Amygdala (tissue), 56 donors: ENCODE measurements around the gene MAP6D1.

Experiments
- DNase-seq, 56 donors: peaks; one replicate each; lab custom pipeline; 2025; lab: John Stamatoyannopoulos, UW

MAP6D1 gene

DNA sequence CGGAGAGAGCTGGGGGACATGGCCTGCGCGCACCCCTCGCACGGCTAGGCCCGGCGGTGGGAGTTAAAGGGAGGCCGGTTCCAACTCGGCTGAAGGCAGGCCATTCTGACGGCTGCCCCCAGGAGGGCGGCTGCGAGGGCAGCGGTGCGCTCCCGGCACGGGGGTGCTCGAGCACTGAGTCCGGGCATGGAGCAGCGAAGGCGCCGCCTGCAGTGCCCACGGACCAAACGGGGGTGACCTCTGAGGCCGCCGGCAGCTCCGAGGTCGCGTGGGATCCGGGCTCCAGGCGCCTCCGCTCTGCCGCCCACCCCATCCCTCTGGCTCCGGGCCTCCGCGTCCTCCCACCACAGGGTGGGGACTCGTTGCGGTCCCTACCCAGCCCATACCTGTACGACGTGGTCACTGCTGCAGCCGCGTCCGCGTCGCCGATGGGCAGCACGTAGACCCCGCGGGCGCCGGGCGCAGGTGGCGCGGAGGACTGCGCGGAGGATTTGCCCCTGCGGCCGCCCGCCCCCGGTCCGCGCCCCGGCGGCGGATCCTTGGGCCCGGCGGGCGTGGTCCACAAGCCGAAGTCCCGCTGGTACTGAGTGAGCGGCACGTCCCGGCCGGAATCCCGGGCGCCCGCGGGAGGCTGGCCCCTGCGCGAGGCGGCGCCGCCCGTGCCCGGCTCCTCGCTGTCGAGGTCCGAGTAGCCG lies 469 bp downstream of the MAP6D1 start:
- peak in 7 of 56 donors; percentile 18 to 50 (median 43) for DNase-seq

- DNase-seq = peak in 1 of 56 donors; percentile 28
These were observed 1.4 kb downstream of the MAP6D1 start for GRCh38 chr3:183823963-183824362.

GRCh38 chr3:183822631-183823030 lies 2.7 kb downstream of the MAP6D1 start:
- DNase-seq = peak in 37 of 56 donors; percentile 14 to 77 (median 43)

DNA sequence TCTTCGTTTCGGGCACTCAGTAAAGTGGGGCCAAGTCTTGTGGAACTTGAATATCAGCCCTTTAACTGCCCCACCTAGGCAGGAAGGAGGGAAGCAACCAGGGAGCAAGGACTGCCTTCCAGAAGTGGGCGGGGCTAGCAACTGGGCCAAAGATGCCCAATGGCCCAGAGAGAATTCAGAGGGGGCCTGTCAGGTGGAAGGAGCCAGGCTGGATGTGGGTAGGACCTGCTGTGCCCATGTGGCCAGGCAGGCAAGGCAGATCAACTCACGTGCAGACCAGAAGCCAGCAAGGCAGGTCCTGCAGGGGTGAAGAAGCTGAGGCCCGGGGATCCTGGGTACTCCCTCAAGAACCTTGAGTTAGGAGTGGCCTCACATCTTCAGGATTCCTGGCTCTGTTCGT lies 5.5 kb downstream of the MAP6D1 start:
- DNase-seq = no peak

DNA sequence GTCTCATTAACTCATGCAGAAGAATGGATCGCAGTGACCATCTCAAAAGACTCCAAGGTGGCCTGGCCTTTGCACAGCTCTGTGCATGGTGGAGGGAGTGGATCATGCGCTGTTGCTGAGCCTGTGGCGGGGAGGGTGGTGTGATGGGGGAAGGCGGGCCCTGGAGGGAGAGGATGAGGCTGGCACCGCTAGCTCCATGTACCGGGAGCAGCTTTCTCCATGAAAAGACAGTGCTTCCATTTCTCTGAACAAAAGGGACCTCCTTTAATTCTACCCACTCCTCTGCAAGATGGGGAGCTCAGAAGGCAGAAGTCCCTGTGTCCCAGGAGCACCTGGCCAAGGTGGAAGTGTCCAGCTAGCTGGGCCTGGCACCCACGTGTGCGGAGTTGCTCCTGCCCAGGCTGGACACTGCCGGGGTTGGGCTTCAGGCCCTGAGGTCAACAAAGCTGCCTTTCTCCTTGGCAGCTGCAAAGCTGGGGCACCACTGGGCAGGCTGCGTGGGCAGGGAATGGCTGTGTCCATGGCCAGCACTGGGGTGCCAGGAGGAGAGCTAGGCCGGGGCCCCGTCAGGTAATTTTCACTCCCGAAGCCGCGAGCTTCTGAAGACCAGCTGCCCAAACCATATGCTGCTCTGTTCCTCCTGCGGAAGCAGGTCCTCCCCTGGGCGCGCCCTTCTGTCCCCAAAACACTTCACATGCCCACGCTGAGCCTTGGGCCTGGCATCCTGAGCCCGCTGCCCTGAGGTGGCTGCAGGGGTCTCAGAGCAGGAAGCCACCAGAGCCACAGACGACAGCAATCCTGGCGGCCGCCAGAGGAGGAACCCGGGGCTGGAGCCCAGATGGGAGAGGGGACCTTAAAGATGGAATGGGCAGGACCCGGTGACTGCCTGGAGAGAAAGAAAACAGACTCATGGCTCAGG lies 6.4 kb downstream of the MAP6D1 start:
- peak in 53 of 56 donors; percentile 38 to 96 (median 82) for DNase-seq

- DNase-seq = no peak
These were observed 7.2 kb downstream of the MAP6D1 start for GRCh38 chr3:183818041-183818620.

- DNase-seq = no peak
These were observed 7.7 kb downstream of the MAP6D1 start for GRCh38 chr3:183817639-183818038.

DNA sequence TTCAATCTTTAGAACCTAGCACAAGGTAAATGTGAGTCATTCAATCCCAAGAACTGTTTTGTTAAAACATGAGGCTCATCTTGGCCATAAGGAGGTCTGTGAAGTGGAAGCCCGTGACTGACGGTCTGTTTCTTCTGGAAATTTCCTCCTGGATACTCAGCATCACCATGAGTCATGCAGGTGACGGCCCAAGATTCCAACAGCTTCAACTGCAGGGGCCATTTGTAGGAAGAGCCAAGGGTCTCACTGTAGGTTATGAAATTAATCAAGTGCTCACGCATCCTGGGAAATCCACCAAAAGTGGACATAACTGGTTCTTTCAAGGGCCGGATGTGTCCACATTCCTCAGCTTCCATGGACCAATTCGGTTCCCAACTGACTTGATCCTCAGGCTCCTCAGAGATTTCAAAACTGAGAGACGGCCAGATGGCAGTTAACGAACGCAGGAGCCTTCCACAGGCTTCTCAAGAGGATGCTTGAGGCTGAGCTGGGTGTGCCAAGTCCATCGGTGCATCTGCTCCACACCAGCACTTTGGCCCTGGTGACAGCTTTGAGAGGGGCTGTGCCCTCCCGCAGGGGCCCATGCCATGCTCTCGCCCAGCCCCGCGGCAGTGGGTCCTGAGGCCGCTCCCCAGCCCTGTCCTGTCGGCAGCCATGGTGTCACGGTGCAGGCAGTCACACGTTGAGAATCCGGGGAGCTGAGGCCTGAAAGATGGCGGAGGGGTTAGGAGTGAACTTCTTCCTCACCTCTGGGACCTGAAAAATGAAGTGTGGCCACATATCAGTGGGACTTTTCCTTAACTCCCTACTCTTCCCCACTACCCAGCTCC lies 8.5 kb downstream of the MAP6D1 start:
- DNase-seq = no peak

- DNase-seq = no peak
These were observed 9.4 kb downstream of the MAP6D1 start for GRCh38 chr3:183815951-183816475.

GRCh38 chr3:183815563-183815940 lies 9.8 kb downstream of the MAP6D1 start:
- DNase-seq = peak in 1 of 56 donors; percentile 48

- DNase-seq = no peak
These were observed 11.1 kb downstream of the MAP6D1 start for GRCh38 chr3:183814240-183814639.

- peak in 37 of 56 donors; percentile 13 to 81 (median 42) for DNase-seq
These were observed 12.5 kb downstream of the MAP6D1 start for GRCh38 chr3:183812761-183813445.

- no peak for DNase-seq
These were observed 13.7 kb downstream of the MAP6D1 start for GRCh38 chr3:183811638-183812037.

DNA sequence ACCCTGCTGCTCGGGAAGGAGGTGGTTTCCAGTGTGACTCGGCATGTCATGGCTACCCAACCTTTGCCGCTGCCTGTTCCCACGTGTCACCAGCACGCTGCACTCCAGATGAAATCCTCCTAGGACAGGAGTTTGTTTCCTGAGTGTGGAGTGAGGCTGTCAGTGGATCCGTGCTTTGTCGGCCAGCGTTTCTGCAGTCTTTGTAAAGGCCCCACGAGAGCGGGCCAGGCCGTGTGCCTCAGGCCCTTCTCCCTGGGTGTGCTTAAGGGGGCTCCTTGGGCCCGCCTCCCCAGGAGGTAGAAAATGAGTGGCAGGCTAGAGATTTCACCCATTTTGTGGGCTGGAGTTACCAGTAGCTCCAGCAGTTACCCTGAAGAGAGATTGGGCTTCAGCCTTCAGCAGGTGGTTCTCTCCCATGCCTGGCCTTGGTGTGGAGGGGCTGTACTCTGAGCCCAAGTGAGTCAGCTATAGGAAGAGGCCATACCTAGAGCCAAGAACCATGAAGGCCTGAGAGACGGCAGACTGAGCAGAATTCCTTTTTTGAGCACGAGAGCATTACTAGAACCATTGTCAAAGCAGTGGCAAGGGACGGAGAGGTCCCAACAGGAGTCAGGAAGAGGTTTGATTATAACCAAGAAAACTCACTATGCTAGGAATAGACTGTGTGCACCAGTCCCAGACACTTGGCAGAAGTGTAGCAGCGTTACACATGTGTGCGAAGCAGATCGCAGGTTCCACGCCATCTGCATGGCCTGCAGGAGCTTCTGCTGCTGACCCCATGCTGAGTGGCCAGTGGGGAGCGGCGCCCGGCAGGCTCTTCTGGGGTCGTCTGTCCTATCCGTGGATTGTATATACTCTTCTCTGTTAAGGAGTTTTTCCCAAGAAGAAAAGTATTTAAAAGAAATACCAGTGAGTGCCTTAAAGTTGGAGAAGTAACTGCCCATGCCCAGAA lies 14.5 kb downstream of the MAP6D1 start:
- no peak for DNase-seq

GRCh38 chr3:183809270-183809669 lies 16.1 kb downstream of the MAP6D1 start:
- no peak for DNase-seq

DNA sequence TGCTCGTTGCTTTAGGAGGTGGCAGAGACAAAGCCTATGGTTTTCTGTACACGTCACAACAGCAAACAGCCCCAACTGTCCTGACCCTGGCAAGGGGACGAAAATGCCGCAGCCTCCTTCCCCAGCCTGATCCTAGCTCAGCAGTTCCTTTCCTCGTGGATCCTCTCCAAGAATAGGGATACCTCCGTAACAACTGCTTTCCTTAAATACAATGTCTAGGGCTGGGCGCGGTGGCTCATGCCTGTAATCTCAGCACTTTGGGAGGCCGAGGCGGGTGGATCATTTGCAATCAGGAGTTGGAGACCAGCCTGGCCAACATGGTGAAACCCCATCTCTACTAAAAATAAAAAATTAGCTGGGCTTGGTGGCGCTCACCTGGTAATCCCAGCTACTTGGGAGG lies 17.0 kb downstream of the MAP6D1 start:
- no peak for DNase-seq

GRCh38 chr3:183807881-183808280 lies 17.5 kb downstream of the MAP6D1 start:
- no peak for DNase-seq

DNA sequence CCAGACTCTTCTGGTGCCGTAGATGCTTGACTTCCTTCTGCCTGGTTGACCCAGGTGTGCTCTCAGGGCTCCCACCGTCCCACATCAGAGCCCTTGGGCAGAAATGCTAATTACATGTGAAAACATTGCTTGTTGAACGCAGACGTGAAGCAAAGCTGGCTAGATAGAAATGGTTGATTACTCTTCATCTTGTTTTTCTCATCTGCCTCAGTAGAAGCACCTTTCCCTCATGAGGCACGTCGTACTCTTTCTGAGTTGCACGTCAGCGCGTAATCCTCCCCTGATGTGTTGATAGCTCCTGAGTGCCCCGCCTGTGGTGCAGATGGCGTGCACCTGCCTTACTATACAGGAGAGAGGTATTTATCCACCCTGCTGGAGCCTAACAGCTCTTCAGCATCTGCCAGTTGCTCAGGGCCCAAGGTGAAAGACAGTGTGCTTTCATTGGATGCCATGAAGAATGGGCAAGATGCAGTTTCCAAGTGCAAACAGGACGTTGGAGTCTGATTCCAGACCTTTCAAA lies 18.1 kb downstream of the MAP6D1 start:
- no peak for DNase-seq
